HepG2 (cell line): Measurements from ENCODE around the gene CHML. TPM values are rescaled to one million over a fixed set of nuclear protein-coding genes. Genes with fewer than 3 reads are reported as not detected.

Experiments
- CEBPB ChIP-seq: IDR thresholded peaks from 2 replicates; pipeline ENCODE4 v1.6.1; 2011; ENCODE audit warnings: low read depth, low read length, improper control_type of control experiment, borderline replicate concordance
- DZIP1 ChIP-seq: sonication (generic); formaldehyde crosslinking; IDR thresholded peaks from 2 replicates; pipeline ENCODE4 v1.5.0; 2020; ENCODE audit warnings: mild to moderate bottlenecking, missing genetic modification reagents
- E2F5 ChIP-seq: sonication (generic); formaldehyde crosslinking; conservative IDR thresholded peaks from 2 replicates; pipeline ENCODE4 v1.4.0; 2020; ENCODE audit warnings: missing genetic modification reagents
- FOXK1 ChIP-seq: sonication (generic); formaldehyde crosslinking; IDR thresholded peaks from 2 replicates; pipeline ENCODE4 v1.4.0; 2020; ENCODE audit warnings: low read depth, missing genetic modification reagents, borderline replicate concordance
- HBP1 ChIP-seq: IDR thresholded peaks from 2 replicates; pipeline ENCODE4 v1.6.1; 2016; ENCODE audit warnings: low read depth, control low read depth
- IKZF4 ChIP-seq: sonication (generic); formaldehyde crosslinking; IDR thresholded peaks from 2 replicates; pipeline ENCODE4 v1.5.1; 2020; ENCODE audit warnings: borderline replicate concordance, mild to moderate bottlenecking, low read depth, missing genetic modification reagents; ENCODE audit errors: not compliant biosample characterization
- ONECUT2 ChIP-seq: sonication (generic); formaldehyde crosslinking; IDR thresholded peaks from 2 replicates; pipeline ENCODE4 v1.4.0; 2020; ENCODE audit warnings: missing genetic modification reagents
- PRMT3 ChIP-seq: sonication (generic); formaldehyde crosslinking; IDR thresholded peaks from 2 replicates; pipeline ENCODE4 v1.8.1; 2022; ENCODE audit warnings: low read depth, mild to moderate bottlenecking, moderate library complexity, missing genetic modification reagents, borderline replicate concordance
- RBFOX2 ChIP-seq: fragments of 200-400 bp; formaldehyde crosslinking; IDR thresholded peaks from 2 replicates; pipeline ENCODE4 v1.6.1; 2017; ENCODE audit warnings: low read depth, mild to moderate bottlenecking, low read length
- RFX1 ChIP-seq: fragments of 450-650 bp; IDR thresholded peaks from 2 replicates; pipeline ENCODE4 v1.6.1; 2017
- YEATS2 ChIP-seq: sonication (generic); formaldehyde crosslinking; IDR thresholded peaks from 2 replicates; pipeline ENCODE4 v1.4.0; 2020; ENCODE audit warnings: missing genetic modification reagents, borderline replicate concordance
- ZNF263 ChIP-seq: sonication (generic); formaldehyde crosslinking; IDR thresholded peaks from 2 replicates; pipeline ENCODE4 v1.4.0; 2020; ENCODE audit warnings: missing genetic modification reagents
- ZNF407 ChIP-seq: sonication (generic); formaldehyde crosslinking; IDR thresholded peaks from one replicate; pipeline ENCODE4 v1.5.1; 2020; ENCODE audit warnings: mild to moderate bottlenecking, missing genetic modification reagents; ENCODE audit errors: not compliant biosample characterization
- ZNF678 ChIP-seq: sonication (generic); formaldehyde crosslinking; IDR thresholded peaks from 2 replicates; pipeline ENCODE4 v1.4.0; 2020; ENCODE audit warnings: mild to moderate bottlenecking, missing genetic modification reagents
- ZNF709 ChIP-seq: sonication (generic); formaldehyde crosslinking; IDR thresholded peaks from 2 replicates; pipeline ENCODE4 v1.5.0; 2020; ENCODE audit warnings: mild to moderate bottlenecking, missing genetic modification reagents
- ZSCAN20 ChIP-seq: sonication (generic); formaldehyde crosslinking; IDR thresholded peaks from 2 replicates; pipeline ENCODE4 v1.4.0; 2020; ENCODE audit warnings: missing genetic modification reagents, mild to moderate bottlenecking, borderline replicate concordance
- polyA plus RNA-seq, 8 experiments: library from polyadenylated mRNA; depleted of rRNA in 3 of 8; stranded (reverse) in 7 of 8; unstranded in 1 of 8; fragments of >200 nt; fragmentation: Illumina TruSeq in 4 of 8; extraction: Trizol in 4 of 8; gene quantifications; 2 replicates each; pipeline versions ENCODE4 v1.2.1 to v1.2.3, GENCODE V29; 2011 to 2016; ENCODE audit warnings: low read depth in 4 of 8, missing spikeins in 1 of 8, mixed read lengths in 1 of 8; ENCODE audit not compliant: insufficient read depth in 1 of 8
- total RNA-seq, 5 experiments: library from RNA; depleted of rRNA; stranded (reverse); fragments of >200 nt; fragmentation: Illumina TruSeq; extraction: Trizol; gene quantifications; 2 replicates each; pipeline ENCODE4 v1.2.3, GENCODE V29; 2016; ENCODE audit warnings: low read depth in 1 of 5

CHML gene
- total and polyA plus RNA-seq, 2 of the 13 experiments (the other 11 are each of a cell fraction or from before 2014, with no cell fraction given), result 5.2 to 16.7 TPM

- TF ChIP-seq ZNF678 (CRISPR knock-in tag), result no peak
- TF ChIP-seq YEATS2, result no peak
- TF ChIP-seq FOXK1 (CRISPR knock-in tag), result no peak
- TF ChIP-seq E2F5 (CRISPR knock-in tag), result no peak
- no peak for TF ChIP-seq ZNF407 (CRISPR knock-in tag)
- no peak for TF ChIP-seq RBFOX2
- TF ChIP-seq DZIP1 (CRISPR knock-in tag), result no peak
- TF ChIP-seq PRMT3 (CRISPR knock-in tag), result no peak
- TF ChIP-seq CEBPB, result peak; percentile 88
- no peak for TF ChIP-seq ZSCAN20 (CRISPR knock-in tag)
- TF ChIP-seq ZNF263 (CRISPR knock-in tag), result no peak
- TF ChIP-seq ONECUT2 (CRISPR knock-in tag), result no peak
- TF ChIP-seq HBP1 (CRISPR knock-in tag), result no peak; the same call in 1 of the 2 replicates
- no peak for TF ChIP-seq ZNF709
- no peak for TF ChIP-seq RFX1
- TF ChIP-seq IKZF4, result no peak
Measured at GRCh38 chr1:241640867-241641622, 876 bp upstream of the CHML start (continued).
